DND-41 (cell line): ENCODE results near the gene SPRR2F.

Experiments used
- CTCF ChIP-seq: IDR thresholded peaks from 2 replicates; pipeline ENCODE4 v1.5.1; 2012; ENCODE audit warnings: borderline replicate concordance, low read length, moderate library complexity, mild to moderate bottlenecking; ENCODE audit not compliant: poor library complexity, severe bottlenecking; ENCODE audit errors: extremely low read depth
- EZH2 ChIP-seq: IDR thresholded peaks from 3 replicates; pipeline ENCODE4 v1.6.1; 2012; ENCODE audit warnings: borderline replicate concordance, low read depth, mild to moderate bottlenecking, moderate library complexity, low read length, inconsistent platforms; ENCODE audit not compliant: severe bottlenecking

DNA sequence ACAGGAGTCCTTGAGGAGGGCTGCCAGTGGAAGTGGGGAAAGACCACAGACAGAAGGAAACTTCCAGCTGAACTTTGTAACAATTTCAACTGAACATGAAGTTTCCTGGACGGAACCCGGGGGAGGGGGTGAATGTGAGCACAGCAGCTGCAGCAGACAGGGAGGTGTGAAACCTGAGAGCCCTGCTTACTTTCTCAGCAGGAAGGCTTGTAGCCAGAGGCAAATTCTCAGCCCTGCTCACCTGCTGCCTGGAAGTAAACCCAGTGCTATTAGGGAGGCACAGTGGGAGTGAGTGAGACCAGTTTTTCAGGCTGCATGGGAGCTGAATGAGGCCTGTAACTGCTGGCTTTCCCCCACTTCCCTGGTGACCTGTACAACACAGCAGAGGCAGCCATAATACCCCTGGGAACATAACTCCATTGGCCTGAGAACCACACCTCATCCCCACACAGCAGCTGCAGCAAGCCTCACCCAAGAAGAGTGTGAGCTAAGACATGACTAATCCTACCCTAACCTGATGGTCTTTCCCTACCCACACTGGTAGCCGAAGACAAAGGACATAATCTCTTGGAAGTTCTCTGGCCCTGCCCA is 9.6 kb upstream of the SPRR2F start:
- TF ChIP-seq CTCF (no peak), EZH2 (no peak)
